ENCODE data around the gene ATF3.

ATF3 gene

DNA sequence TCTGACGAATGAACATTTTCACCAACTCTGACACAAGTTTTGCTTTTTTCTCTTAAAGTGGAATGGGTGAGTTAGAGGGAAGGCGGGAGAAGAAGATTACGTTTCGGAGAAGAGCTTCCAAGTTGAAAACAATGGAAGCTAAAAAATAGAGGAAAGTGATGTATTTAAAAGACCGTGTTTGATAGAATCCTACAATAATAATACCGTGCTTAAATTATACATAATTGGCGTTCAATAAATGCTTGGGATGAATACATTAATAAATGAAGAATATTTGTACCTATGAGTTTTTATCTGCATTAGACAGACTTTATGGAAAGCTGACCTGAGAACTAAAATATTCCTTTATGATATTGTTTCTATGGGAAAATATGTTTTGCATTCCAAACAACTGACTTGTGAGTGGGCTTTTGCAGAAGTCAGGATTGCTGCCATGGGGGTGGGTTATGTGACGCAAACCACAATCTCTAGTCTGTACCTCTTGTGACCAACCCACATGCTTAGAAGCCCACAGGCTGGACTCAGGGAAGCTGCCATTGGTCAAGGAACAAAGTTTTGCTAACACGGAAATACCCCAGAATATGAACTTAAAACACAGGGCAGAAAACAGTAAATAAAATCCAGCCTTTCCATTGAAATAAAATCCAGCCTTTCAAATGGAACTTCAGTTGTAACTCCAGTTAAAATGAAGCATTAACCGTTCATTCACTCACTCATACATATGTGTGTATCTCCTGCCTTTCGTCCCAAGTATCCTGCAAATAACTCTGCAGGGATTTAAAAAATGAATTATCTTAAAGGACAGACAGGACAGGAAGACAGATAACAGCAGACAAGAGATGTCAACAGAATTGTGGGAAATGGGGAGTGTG is 21.3 kb upstream of the ATF3 start:
- DNase-seq, result no peak

DNA sequence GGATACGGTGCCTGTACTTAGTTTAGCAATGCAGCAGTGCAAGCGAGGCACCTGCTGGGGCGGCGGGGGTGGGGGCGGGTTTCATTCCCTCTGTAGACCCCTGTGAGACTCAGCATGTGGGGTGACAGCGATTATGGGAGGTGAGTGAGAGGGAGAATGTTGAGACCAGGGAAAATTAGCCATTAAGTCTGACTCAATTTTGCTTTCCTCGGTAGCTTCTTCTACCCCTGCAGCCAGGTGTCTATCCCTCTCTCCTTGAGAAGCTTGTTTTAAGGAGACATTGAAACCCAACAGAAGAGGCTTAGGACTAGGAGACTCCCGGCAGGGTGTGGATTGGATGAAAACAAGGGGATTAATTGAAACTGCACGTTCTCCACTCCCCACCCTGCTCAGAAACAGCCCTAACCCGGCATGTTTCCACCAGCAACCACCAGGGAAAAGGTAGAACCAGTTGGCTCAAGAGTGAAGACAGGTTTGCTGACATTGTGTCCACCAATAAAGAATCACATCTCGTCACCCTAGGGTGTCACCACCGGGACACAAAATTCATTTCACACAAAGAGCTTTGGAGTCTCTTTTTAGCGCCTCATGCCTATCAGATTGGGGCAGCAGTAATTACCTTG is 20.6 kb upstream of the ATF3 start:
- no peak for DNase-seq

DNA sequence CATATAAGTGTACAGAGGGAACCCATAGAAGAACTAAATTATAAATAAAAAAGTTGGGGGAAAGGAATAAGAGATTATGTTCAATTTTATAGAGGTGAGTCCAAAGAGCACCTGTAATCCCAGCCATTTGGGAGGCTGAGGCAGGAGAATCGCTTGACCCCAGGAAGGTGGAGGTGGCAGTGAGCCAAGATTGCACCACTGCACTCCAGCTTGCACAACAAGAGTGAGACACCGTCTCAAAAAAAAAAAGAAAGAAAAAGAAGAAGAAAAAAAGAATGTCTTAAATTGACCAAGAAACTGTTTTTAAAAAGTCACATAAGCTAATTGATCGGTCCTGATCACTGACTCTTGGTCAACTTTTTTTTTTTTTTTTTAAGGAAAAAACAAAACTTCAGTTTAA is 19.1 kb upstream of the ATF3 start:
- no peak for DNase-seq

DNA sequence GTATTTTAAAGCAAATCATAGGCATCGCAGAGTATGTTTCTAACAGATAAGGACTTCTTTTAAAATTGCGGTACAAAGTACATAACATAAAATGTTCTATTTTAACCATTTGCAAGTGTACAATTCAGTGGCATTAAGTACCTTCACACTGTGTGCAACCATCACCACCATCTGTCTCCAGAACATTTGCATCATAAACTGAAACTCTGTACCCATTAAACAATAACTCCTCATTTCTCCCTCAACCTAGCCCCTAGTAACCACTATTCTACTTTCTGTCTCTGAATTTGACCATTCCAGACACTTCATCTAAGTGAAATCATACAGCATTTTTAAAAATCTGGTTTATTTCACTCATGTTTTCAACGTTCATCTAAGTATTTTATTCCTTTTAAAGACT is 16.6 kb upstream of the ATF3 start:
- no peak for DNase-seq

DNA sequence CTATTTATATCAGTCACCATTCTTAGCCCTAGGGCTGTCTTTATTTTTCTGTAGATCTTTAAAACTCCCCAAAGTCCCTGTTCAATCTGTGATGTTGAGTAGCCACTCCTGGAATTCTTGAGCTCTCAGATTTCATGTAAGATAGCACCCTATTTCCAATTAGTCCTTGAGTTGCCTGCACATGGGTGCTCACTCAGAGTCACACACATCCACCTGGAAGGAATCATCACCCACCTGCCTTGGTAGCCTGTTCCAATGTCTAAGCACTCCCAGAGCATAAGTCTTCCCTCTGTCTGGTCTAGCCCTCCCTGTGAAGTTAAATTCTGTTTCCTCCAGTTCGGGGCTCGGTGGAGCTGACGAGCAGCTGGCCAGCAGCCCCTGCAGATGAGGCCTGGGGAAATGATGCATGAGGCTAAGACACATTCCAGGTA is 14.7 kb upstream of the ATF3 start:
- DNase-seq, result no peak

DNA sequence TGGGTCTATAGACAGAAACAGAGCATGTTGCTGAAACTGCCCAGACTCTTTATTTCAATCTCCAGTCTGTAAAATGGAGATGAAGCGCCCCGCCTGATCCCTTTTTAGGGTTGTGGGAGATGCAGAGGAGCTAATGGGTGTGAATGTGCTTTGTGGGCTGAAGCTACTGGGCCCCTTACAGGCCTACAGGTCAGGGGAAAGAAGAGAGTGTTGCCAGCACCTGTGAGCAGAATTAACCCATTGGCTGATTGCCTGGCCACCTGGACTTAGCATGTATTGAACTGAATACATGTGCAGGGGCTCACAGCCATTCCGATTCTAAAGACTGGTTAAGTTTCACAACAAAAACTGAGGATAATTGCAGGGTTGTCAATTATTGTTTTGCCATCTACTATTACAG is 13.9 kb upstream of the ATF3 start:
- no peak for DNase-seq

DNA sequence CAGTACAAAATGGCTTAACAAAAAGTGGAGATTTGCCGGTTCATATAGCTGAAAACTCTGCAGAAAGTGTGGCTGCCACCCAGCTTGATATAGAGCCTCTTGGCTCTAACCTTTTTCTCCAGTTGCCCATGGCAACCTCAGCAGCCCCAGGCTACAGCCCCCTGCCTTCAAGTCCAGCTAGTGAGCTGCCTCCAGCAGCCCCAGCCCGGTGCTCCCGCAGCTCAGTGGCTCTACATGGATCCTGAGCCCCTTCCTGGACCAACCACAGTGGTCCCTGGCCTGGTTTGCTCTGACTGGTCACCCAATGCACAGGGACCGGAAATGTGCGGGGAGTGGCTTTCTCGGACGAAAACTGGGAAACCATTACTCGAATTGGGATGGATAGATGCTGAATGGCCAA is 13.3 kb upstream of the ATF3 start:
- no peak for DNase-seq

DNA sequence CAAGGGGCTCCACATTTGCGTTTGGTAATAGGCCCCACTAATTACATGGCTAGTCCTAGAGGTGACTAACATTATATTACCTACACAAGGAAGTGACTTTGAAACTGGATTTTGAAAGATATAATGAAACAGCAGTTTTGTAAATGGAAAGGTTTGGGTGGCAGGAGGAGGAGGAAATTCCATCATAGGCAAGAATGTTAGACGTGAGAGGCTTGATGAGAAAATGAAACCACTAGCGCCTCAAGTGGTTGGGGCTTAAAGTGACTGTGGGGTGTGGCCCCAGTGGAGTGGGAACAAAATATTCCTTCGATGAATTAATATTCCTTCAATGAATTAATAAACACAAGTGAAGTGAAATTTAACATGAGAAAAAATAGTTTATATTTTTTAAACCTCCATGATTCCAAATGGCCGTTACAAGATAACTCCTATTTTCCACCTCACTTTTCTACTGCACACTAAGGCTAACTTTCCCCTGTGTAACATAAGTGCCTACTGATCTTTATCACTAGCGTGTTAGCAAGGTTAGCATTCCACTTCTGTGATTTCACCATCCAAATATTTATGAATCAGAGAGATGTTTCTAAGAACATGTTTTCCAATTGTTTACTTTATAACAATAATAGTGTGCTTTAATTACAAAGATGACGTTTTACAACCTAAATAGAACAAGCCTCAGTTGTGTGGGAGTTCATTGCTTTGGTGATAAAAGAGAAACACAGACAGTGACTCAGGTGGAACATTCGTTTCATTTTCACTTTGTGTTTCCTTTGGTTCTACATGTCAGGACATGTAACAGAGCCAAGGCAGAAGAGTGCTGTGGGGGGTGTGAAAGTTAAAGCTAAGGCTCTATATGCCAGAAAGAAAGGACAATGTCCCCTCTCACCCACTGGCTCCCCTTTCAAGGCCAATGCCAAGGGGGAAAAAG is 12.5 kb upstream of the ATF3 start:
- DNase-seq, result peak; percentile 17

DNA sequence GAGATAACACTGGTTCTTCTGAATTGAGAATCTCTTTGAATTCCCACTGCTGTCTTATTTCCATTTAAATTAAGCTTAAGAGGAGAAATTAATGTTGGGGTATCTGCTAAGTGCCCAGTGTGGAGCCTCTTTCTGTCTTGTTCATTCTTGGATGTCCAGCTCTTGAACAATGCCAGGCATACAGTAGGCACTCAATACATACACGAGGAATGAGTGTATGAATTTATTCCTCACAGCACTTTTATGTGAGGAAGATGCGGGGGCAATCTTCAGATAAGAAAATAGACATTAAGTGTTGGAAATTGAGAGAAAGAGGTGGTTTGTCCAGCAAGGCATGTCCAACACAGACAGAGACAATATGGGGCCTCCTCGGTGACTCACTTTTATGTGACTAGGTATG is 11.8 kb upstream of the ATF3 start:
- no peak for DNase-seq

DNA sequence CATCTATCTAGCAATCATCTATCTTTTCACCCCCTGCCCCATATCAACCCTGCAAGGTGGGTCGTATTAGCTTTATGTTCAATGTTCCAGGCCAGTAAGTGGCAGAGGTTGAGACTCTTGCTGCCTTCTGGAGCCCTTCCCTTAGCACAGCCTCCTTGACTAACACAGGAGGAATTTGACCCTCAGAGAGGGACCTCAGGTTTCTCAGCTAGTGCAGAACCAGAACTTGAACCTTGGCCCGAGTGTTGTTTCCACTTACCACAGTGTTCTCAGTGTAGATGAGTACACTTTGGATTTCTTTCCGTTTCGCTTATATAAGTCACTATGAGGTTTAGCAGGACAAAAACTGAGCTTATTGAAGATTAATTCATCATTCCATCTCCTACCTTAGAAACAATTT is 11.1 kb upstream of the ATF3 start:
- DNase-seq, result no peak

DNA sequence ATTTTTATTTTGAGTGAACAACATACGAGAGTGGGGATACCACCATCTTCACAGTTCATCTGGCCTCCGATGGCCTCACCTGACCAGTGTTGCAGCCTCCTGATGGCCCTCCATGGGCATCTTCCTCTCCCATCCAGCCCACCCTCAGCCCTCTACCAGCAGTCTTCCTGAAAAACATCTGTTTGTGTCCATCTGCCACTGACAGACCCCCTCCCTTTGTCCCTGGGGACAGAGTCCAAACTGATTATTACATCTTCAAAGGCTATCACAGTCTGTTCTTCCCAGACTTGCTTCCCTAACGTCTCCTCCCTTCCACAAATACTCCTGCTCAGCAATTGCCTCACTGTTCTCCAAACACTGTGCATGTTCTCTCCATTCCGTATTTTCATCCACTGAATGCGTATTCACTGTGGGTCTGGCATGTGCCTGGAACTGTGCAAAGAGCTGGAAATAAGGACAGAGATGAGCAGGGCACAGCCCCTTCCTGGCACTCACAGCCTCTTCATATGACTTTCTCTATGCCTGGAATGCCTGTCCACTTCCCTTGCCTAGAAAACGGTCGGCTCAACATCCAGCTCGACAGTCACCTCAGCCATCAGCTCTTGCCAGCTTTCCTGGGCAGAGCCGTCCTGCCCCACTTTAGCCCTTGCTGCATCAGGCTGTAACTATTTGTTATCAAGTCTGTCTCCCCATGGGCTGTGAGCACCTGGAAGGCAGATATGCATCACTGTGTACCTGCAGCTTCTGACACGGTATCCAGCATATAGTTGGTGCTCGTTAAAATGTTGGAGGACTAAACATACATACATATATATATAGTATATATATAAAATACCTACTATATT is 8.3 kb upstream of the ATF3 start:
- no peak for DNase-seq

DNA sequence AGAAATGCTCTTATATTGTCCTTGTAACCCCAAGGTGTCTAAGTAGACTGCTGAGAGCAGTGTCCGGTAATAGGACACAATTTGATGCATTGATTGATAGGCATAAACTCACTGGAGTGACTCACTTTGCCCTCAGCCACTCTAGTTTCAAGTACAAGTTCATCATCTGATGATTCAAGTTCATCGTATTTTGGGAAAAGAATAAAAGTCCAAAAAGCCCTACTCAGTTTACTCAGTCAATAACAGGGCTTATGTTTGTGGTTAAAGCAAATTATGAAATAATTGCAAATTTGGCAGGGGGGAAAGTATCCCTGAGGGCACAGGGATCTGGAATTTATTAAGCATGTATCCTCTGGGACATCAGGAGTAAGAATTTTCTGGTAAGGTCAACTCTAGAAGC is 7.6 kb upstream of the ATF3 start:
- DNase-seq, result no peak

DNA sequence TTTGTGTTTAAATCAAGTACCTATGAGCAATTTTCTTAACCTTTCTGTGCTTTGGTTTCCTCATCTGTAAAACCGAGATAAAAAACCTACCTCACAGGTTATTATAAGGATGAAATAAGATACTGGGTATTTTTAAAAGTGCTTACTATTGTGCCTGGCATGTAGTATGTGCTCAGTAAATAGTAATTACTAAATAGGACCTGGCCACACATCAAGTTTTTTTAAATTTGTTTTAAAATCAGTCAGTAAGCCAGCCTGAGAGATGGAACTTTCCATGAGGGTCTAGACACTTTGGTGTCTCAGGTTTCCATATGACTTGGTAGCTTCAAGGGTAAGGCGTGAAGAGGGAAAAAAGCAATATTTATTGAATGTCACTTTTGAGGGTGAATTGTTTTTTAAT is 7.0 kb upstream of the ATF3 start:
- DNase-seq, result no peak

DNA sequence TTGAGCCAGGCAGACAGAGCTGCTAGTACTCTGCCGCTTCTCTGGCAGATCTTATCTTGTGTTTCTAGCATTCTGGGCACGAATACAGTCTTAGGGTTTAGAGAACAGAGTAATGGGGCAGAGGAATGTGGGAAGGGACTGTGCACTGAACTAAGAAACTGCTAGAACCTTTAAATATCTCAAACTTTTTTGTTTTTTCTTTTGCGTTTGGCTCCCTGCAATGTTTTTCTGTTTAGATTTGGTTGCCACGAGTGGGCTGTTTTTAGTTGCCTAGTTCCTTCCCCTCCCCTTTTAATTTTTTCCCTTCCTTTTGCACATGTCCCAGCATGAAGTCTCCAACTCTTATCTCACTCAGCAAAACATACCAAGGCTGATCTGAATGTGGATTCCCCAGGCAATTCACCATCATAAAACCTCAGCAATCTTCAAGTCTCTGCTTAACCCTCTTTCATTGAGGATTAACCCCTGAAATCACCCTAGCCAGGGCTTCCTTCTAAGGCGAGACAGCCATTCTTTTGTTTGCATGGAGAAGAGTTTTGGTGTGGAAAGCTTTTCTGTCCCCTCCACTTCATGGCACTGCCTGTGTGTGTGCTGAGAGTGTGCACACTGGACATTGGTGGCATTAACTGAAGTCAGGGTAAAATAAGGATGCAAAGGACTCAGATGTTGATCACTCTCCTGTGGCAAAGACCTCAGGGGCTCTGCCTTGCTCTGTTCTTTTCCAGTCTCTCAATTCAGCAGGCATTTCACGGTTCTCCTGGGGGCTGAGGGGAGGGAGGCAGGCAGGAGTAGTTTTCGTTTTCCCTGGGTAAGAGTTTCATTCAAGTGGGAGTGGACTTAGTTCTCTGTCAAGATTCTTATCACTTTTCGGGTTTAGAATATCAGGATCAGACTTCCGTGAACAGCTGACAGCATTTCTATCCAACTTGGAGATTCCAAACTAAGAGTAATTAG is 2.8 kb upstream of the ATF3 start:
- no peak for DNase-seq

DNA sequence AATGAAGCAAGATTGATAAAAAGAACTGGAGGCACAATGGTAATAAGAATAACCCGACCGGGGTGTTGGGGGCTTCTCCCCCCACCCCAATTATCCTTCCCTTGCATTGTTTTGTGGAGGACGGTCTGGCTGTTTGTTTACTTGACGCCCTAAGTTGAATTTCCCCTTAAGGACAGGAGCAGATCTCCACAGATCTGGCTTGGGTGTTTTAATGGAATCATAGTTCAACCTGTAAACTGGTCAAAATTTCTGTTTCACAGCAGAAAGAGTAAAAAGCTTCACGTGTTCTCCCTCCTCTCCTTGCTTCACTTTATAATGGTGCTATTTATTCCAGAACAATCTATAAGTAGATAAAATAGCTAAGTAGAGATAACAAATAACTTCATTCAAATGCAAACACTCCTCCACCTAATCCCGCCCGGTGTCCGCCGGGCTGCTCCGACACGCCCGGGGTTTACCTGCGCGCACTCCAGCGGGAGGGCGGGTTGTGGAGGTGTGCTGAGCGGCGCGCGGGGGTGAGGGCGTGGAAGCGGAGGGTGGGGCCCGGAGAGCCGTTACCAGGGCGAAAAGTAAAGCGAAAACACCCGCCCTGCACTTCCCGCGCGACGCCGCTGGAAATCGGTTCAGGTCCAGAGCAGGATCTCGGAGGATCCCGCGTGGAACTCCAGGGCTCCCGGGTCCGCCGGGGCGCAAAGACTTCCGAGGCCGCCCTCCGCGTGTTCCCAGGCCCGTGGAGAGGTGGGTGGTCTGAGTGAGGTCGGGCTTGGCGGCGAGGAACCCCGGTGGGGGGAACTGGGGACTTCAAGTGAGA is 2.0 kb upstream of the ATF3 start:
- peak; percentile 57 for DNase-seq

DNA sequence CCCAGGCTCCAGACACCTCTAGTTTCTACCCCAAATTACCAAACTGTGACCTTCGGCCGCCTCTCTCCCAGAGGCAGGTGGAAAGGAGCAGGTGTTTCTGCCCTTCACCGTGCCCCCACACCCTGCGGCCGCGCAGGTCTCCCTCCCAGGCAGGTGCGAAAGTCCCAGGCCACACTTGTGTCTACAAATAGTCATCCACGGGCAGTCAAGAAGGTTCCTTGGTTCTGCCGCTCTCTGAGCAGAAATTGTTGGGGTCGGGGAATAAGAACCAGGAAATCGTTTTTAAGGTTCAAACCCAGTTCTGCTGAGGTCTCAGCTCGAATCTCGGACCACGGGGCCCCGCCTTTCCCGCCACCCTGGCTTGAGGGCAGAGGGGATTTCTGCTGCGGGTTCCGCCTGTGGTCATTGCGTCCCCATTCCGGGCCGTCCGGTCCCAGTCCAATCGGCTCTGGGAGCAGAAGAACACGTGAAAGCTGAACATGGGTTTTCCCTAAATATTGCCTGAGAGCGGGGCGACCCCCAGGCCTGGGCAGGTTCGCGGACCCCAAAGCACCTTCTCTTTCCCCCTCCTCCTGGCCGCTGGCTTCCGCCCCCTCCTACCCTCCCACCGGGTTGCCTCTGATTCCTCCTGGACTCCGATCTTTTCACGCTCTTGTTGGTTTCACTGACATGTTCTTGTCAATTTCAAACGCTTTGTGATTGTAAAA is 1.2 kb upstream of the ATF3 start:
- peak; percentile 6 for DNase-seq

DNA sequence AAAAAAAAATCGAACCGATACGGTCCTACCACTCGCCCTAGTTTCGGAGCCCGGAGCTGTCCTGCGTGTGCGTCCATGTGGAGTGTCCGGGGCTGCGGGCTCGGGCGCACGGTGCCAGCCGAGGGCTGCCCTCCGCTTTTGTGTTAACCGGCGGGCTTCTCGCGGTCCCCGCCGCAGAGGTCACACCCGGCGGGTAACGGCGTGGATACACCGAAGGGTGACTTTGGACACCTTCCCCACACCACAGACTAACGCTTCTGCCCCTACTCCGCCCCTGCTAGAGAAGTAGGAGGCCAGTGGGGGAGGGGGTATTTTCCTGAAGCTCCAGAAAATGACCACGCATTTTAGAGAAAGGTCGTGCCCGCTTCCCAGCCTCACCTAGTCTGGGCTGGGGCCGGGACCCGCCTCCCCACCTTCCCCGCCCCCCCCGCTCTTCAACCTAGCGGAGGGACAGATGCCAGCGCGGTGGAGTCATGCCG is 609 bp upstream of the ATF3 start:
- DNase-seq, result no peak

DNA sequence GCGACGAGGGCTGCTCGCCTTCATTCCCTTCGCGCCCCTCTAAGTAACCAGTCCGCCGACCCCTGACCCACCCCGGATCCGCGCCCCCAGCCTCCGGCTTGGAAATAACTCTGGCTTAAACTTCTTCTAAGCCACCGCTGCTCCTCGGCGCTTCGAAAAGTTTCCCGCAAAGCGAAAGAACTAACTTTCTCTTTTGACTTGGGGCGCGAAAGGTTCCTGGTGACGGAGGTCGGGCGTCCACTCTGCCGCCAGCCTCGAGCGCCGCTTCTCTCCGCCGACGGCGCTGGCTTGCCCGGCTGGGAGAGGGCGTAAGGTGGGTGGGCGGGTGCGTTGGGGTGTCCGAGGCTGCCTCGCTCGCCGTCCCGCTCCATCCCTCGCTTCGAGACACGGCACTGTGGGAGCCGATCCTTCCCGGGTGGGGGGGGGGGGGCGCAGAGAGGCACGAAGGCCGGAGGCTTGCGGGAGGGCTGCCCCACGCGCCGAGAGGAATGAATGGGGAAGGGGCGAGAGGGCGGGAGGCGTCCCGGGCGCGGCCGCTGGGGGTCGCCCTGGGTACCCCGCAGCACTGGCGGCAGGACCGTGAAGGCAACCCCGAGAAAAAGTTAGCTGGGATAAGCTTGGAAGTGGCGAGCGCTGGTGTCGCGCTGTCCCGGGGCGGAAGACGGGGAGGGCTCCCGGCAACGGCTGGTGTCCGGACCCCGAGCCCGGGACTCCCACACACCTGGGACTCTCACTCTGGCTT is 569 bp downstream of the ATF3 start:
- DNase-seq, result peak; percentile 33

Measured in activated CD4-positive, alpha-beta T cell treated with anti-CD3 and anti-CD28 coated beads, Interleukin-2, amount 50 U/mL, for 1 hour (primary cell).